Stimulated activated CD8-positive, alpha-beta memory T cell treated with anti-CD3 and anti-CD28 coated beads, Interleukin-12 subunit alpha, Interleukin-12 subunit beta, amount 100 ng/mL, for 24 hours (primary cell): Measurements from ENCODE around the gene LLGL1.

ENCODE experiments used
- DNase-seq: peaks from one replicate; pipeline ENCODE4 v3.0.0-alpha.2; 2020; ENCODE audit errors: extremely low read depth

LLGL1 gene

GRCh38 chr17:18229771-18230170 is 4.3 kb downstream of the LLGL1 start:
- no peak for DNase-seq

- no peak for DNase-seq
Measured at GRCh38 chr17:18230288-18231141, 5.1 kb downstream of the LLGL1 start.

DNA sequence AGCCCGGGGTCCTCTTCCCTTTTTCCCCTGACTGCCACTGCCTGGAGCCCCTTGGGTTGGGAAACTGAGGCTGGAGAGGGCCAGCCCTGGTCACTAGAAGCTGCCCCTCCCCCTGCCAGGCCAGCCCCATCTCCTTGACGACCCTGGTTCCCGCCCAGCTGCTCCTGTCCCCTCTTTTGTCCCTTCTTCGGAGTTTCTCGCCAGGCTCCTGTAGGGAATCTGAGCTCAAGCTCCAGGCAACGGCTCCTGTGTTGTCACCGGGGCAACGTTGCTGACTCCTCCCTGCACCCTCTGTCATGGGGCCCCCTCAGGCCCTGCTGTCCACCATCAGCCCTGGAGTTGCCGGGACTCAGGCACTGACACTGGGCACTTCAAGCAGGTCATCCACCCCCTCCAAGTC is 5.7 kb downstream of the LLGL1 start:
- DNase-seq, result no peak

DNA sequence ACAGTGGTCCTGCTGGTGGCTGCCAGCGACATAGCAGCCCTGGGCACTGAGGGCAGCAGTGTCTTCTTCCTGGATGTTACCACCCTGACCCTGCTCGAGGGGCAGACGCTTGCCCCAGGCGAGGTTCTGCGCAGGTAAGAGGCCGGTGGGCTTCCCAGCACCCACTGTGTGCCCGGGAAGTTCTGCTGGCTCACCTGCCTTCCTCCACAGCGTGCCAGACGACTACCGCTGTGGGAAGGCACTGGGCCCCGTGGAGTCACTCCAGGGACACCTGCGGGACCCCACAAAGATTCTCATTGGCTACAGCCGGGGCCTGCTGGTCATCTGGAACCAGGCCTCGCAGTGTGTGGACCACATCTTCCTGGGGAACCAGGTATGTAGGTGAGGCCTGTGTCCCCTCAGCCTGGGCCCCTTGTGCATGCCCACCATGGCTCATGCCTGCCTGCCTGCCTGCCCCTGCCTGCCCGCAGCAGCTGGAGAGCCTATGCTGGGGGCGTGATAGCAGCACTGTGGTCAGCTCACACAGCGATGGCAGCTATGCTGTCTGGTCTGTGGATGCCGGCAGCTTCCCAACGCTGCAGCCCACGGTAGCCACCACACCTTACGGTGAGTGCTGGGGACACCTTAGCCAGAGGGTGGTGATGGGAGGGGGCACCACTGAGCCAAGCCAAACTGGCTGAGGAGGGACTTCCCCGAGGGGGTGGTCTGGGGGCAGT is 8.5 kb downstream of the LLGL1 start:
- no peak for DNase-seq

- DNase-seq, result no peak
Measured at GRCh38 chr17:18234853-18235380, 9.5 kb downstream of the LLGL1 start.

DNA sequence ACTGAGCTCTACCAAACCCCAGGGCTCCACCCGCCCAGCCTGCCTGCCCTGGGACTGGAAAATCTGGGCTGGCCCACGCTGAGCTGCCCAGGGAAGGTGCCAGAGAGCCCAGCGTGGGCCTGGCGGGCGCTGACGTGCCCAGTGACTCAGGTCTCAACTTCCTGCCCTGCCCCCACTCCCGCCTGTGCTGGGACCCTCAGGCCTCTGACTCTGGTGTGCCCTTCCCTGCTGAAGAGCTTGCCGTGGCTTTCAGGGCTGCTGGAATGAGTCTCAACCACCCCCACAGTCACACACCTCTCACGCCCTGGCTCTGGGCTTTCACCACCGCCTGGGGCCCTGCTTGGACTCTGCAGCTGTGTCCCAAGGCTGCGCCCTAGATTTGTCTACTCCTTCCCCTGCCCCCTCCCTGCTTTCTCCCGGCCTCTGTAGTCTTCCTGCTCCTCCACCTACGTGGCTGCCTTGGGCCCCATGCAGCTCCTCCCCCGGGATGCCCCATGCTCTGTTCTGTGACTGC is 10.4 kb downstream of the LLGL1 start:
- DNase-seq, result no peak

DNA sequence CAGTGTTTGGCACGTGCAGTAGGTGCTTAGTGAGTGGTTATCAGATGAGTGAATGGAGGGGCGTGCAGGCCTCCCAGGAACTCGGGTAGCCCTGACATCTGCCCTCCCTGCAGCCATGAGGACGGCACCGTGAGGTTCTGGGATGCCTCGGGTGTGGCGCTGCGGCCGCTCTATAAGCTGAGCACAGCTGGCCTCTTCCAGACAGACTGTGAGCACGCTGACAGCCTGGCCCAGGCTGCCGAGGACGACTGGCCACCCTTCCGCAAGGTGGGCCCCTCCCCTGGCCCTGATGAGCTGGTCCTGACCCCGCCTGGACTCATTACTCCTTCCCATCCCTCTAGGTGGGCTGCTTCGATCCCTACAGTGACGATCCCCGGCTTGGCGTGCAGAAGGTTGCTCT is 11.1 kb downstream of the LLGL1 start:
- no peak for DNase-seq

GRCh38 chr17:18237461-18237860 is 12.0 kb downstream of the LLGL1 start:
- DNase-seq, result no peak

GRCh38 chr17:18238299-18238698 is 12.9 kb downstream of the LLGL1 start:
- no peak for DNase-seq

- DNase-seq, result no peak
Measured at GRCh38 chr17:18240449-18240848, 15.0 kb downstream of the LLGL1 start.

DNA sequence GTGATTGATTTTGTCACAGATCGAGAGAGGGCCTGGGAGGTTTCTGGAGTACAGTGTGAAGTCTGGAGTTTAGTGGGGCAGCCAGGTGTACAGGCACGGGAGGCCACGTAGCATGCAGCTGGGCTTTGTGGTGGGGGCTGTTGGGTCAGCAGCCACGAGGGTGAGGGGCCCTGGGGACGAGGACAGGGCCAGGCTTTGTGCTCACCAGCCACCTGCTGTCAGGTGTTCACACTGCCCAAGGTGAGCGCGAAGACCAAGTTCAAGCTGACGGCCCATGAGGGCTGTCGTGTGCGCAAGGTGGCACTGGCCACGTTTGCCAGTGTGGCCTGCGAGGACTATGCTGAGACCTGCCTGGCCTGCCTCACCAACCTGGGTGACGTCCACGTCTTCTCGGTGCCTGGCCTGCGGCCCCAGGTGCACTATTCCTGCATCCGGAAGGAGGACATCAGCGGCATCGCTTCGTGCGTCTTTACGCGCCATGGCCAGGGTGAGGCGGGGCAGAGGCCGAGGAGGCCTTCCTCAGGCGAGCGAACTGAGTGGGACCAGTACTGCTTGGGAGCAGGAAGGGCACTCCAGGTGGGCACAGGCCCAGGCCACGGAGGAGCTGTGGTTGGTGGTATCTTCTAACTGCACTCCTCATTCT is 15.9 kb downstream of the LLGL1 start:
- DNase-seq, result no peak

GRCh38 chr17:18245038-18245776 is 19.8 kb downstream of the LLGL1 start:
- DNase-seq, result no peak

- DNase-seq, result no peak
Measured at GRCh38 chr17:18246109-18246725, 20.8 kb downstream of the LLGL1 start.

DNA sequence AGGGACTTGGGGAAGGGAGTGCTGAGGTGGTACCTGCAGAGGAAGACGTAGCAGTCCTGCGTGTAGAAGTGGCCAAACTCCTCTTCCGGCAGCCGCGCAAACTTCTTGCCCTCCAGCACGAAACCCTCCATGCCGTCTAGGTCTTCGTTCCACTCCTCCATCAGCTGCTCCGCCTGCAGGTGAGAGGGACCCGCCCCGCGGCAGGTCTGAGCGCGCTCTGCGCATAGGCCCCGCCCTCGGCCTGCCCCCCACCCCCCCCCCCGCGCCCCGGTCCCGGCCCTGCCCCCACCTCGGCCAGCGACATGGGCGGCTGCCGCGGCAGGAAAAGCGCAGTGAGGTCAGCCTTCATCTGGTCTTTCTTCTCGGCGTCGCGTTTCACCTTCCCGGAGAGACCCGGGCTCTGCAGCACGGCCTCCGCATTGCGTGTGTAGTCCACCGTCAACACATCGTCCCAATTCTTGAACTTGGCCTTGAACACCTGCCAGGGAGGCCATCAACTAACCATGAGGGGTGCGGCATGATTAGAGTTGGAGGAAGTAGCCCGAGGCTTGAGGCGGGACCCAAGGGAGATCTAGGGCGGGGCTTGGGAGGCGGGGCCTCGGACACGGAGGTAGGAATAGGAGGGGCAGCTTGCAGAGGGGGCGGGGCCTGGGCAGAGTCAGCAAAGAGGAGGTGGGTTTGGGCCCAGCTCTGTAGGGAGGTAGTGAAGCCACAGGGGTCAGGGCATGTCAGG is 21.6 kb downstream of the LLGL1 start:
- no peak for DNase-seq

DNA sequence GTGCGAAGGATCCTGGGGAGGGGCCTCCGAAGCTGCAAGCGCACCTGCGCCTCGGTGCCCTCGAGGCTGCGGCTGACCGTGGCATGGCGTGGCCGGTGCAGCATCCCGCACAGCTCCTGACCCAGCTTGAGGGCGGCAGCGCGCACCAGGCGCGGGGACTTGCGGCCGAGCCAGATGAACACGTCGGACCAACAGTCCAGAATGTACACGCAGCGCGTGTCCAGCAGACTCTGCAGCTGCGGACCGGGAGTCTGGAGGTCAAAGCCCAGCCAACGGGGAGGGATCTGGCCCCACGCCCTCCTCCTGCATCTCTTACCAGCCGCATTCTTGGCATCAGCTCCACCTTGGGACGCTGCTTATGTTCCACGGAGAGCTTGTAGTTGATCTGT is 22.2 kb downstream of the LLGL1 start:
- DNase-seq, result no peak

DNA sequence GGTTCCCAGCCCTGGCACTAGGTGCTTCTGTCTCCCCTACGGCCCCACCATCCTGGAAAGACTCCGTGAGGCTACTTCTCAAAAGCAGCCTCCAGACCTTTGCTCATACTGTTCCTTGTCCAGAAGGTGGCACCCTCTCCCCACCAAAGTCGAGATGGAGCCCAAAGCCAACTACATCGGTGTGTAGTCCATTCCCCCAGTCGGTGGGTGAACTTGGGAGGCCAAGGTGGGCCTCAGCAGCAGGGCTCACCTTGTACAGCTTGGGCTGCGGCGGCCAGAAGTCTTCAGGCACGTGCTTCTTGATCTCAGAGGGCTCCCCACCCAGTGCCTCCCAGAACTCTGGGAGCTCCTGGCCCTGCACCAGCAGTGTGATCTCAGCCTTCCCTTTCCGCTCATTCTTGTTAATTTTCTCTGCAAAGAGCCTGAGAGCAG is 22.9 kb downstream of the LLGL1 start:
- no peak for DNase-seq

DNA sequence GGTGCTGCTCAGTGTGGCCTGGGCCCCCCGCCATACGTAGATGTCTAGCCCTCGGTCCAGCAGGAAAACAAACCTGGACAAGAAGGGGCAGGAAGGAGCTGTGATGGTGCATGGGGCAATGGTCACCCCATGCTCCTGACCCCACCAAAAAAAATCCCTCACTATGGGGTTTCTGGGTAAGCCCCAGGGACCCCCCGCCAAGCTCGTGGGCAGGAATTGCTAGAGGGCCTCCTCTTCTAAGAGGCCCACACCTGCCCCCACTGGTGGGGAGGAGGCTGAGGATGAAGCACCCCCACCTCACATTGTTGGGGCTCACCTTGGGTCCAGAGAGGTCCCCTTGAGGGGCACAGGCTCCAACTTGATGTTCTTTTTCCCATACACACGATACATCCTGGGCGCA is 23.4 kb downstream of the LLGL1 start:
- DNase-seq, result no peak

DNA sequence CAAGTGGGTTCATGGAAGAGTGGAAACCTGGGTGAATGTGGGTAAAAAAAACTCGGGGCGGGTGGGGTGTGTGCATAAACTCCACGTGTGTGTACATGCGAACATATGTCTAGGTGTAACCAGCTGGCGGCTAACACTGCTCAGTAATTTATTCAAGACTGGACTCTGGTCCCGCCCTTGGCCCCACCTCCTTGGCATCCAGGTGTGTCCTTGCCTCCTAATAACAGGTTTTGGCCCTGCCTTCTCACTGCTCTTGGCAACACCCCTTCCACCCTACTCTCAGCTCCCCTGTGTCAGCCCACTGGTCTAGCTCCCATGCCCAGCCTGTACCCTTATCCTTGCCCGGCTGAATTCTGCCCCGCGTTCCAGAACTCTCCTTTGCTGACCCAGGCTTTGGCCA is 24.8 kb downstream of the LLGL1 start:
- DNase-seq, result no peak

DNA sequence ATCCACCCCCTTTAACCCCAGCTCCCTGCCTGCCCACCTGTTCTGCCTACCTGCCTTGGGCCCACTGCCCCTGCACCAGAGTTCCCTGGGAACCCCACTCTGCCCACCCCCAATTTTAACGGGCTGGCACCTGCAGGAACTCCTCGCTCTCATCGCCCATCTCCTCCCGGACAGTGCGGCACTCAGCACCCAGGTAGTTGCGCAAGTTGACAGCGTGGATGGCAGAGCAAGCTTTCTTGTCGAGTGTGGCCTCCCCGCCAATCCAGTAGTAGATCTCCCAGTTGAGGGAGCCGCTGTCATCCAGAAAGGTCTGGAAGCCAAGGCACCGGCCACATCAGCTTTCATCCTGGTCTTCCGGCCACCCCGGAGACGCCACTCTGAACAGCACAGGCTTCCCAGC is 25.3 kb downstream of the LLGL1 start:
- no peak for DNase-seq

DNA sequence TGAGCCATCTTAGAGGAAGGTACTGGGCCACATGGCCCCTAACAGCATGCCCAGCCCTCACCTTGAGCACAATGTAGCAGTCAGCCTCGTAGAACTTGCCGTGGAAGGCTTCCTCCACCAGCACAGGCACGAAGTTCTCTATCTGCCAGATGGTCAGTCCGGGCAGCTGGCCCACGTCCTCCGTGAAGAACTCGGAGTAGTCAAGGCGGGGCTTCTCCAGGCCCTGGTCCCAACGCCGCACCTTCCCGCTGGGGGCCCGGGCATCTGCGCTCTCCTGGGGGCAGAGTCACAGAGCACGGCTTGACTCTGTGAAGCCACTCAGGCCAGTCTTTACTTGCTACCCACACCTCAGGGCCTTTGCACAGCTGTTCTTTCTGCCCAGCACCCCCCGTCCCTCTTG is 25.8 kb downstream of the LLGL1 start:
- DNase-seq, result no peak
